Brain microvascular endothelial cell (primary cell): ENCODE measurements around the gene APOC1.

Experiments used
- DNase-seq: peaks from one replicate; pipeline ENCODE4 v3.0.0-alpha.2; 2020
- H3K27ac ChIP-seq: fragments of 250-450 bp; sonication (Bioruptor Pico); 2 replicates; pipeline ENCODE4 v1.5.1; 2020; ENCODE audit warnings: mild to moderate bottlenecking, moderate library complexity
- H3K27me3 ChIP-seq: fragments of 250-450 bp; sonication (Bioruptor Pico); replicated peaks from 2 replicates; pipeline ENCODE4 v1.5.1; 2020; ENCODE audit warnings: mild to moderate bottlenecking
- H3K36me3 ChIP-seq: fragments of 250-450 bp; sonication (Bioruptor Pico); replicated peaks from 2 replicates; pipeline ENCODE4 v1.5.1; 2020; ENCODE audit warnings: mild to moderate bottlenecking
- H3K4me3 ChIP-seq: 2 replicates; pipeline ENCODE4 v1.5.1; 2011; ENCODE audit warnings: low read depth, mild to moderate bottlenecking, control low read depth, low read length, moderate library complexity
- in situ Hi-C: cut with HindIII; loops from 2 replicates; pipeline ENCODE4 v1.10.0; 2017; ENCODE audit warnings: low sequenced_read_pairs, low pct_ligation_motif_present
- TF ChIP-seq, protein P1 (sequence below): IDR thresholded peaks from 2 replicates; pipeline ENCODE4 v1.5.1; 2011; ENCODE audit warnings: low read depth, mild to moderate bottlenecking, moderate library complexity, low read length, control low read depth, inconsistent platforms; ENCODE audit errors: missing control alignments

The APOC1 gene

DNA sequence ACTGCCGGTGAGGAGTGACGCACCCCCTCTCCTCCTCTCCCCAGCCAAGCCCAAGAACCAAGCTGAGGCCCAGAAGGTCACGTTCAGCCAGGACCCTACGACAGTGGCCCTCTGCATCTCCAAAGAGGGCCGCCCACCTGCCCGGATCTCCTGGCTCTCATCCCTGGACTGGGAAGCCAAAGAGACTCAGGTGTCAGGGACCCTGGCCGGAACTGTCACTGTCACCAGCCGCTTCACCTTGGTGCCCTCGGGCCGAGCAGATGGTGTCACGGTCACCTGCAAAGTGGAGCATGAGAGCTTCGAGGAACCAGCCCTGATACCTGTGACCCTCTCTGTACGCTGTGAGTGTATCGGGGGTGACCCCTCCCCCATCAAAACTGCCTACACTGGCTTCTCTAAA is 42.6 kb upstream of the APOC1 start:
- Histone ChIP-seq H3K27me3 (no peaks in the 10 kb centered on the region), H3K36me3 (peaks cover 64% of the 10 kb centered on the region), H3K4me3 (no peak overlapping the region), H3K27ac (no peak overlapping the region)
- TF ChIP-seq, protein P1, sequence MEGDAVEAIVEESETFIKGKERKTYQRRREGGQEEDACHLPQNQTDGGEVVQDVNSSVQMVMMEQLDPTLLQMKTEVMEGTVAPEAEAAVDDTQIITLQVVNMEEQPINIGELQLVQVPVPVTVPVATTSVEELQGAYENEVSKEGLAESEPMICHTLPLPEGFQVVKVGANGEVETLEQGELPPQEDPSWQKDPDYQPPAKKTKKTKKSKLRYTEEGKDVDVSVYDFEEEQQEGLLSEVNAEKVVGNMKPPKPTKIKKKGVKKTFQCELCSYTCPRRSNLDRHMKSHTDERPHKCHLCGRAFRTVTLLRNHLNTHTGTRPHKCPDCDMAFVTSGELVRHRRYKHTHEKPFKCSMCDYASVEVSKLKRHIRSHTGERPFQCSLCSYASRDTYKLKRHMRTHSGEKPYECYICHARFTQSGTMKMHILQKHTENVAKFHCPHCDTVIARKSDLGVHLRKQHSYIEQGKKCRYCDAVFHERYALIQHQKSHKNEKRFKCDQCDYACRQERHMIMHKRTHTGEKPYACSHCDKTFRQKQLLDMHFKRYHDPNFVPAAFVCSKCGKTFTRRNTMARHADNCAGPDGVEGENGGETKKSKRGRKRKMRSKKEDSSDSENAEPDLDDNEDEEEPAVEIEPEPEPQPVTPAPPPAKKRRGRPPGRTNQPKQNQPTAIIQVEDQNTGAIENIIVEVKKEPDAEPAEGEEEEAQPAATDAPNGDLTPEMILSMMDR, result no peak
- no peak for DNase-seq
- in situ Hi-C loops, result no loop called here

DNA sequence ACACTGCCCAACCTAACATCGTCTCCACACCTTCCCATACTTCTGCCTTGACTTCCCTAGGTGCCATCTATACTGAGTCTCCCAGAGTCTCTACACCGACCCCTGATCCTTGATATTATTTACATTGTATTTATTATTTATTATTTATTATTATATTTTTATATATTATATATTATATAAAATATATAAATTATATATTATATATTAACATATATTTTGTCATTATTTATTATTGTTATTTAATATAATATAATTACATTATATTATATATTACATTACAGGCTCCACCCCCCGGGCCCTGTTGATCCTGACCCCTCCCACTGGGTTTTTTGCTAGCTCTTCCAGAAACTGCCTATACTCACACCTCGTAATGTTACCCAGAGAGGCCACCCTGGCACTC is 41.7 kb upstream of the APOC1 start:
- no peaks in the 10 kb centered on the region for H3K27me3 ChIP-seq
- TF ChIP-seq, protein P1, result no peak
- no peak for DNase-seq
- in situ Hi-C loops, result no loop called here
- H3K4me3 ChIP-seq, result no peak overlapping the region
- peaks cover 66% of the 10 kb centered on the region for H3K36me3 ChIP-seq
- H3K27ac ChIP-seq, result no peak overlapping the region

DNA sequence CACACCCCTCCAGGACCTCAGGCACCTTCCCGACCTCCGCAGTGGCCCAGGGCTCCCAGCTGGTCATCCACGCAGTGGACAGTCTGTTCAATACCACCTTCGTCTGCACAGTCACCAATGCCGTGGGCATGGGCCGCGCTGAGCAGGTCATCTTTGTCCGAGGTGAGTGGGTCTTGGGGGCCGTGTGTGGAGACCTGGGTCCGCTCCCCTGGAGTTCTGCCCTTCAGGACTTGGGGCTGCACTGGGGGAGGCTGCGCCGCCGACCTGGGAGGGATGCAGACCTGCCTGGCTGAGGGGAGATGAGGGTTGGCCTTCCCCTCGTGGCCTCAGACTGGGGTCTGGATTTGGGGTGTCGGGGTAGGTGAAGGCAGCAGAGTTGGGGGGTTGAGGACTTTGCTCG is 40.1 kb upstream of the APOC1 start:
- Histone ChIP-seq H3K27me3 (no peaks in the 10 kb centered on the region), H3K27ac (no peak overlapping the region), H3K36me3 (peaks cover 79% of the 10 kb centered on the region), H3K4me3 (no peak overlapping the region)
- in situ Hi-C loops, result no loop called here
- DNase-seq, result no peak
- TF ChIP-seq, protein P1, result no peak

DNA sequence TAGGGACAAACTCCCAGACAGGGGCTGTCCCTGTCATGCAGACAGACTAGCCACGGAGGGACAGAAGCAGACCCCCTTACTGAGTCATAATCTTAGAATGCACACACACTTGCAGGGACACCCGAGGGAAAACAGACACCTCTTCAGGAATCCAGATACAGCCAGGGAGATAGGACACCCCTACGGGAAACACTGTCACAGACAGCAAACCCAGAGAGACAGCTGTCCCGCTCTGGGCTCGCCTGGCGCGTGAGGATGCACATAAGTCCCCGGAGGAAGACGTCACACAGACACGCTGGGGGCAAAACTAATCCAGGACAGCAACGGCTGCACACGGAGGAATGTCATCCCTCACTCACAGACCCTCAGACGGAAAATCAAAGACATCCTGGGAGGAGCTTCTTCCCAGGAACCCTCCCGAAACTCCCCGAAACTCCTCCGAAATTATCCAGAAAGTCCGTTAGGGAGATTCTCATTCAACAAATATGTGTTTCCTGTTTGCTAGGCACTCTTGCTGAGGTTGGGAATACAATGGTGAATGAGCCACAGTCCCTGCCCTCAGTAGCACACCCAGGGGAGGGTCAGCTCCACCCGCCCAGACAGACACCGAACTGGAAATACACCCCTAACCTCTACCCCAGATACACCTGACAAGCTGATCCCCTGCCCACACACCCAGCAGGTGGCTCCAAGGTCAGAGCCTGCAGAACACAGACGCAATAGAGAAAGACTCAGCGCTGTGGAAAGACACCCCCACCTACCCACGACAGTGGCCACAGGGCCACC is 38.5 kb upstream of the APOC1 start:
- DNase-seq, result peak; percentile 43
- TF ChIP-seq, protein P1, result no peak
- Histone ChIP-seq H3K27me3 (no peaks in the 10 kb centered on the region), H3K36me3 (peaks cover 85% of the 10 kb centered on the region), H3K4me3 (no peak overlapping the region), H3K27ac (peak overlapping the region; percentile 5)
- in situ Hi-C loops, result no loop called here

DNA sequence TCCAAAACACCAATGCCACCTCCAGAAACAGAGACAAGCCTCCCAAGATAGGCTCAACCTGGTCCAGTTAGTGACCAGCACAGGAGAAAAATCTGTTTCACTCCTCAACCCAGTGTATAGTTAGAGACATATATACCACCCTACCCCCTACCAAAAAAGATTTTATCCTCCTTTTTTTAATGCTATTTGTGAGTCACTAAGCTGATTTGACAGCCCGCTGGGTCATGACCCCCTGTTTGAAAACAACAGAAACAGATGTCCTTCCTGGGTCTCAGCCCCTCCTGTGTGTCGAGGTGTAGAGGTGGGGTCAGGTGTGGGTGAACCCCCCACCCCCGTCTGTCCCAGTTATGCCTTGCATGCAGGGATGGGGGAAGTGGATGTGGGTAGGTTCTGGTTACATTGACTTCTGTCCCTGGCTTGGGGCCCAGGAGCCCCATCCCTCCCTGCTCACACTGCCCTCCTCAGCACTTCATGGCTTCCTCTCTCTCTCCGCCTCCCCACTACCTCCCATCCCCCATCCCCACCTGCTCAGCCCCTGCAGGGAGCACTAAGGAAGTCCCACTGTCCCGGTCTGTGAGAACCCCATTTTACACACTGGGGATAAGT is 37.4 kb upstream of the APOC1 start:
- in situ Hi-C loops, result no loop called here
- DNase-seq, result no peak
- TF ChIP-seq, protein P1, result no peak
- no peaks in the 10 kb centered on the region for H3K27me3 ChIP-seq
- H3K4me3 ChIP-seq, result no peak overlapping the region
- no peak overlapping the region for H3K27ac ChIP-seq
- H3K36me3 ChIP-seq, result peaks cover 73% of the 10 kb centered on the region
